ENCODE measurements around the gene TRIP12.

- TF ChIP-seq EZH2 (IDR thresholded peaks at IDR 0.05; ENCODE audit: borderline replicate concordance, insufficient read depth, low read depth, low read length, poor library complexity, severe bottlenecking), result no peak
- no peak for TF ChIP-seq CTCF (IDR thresholded peaks at IDR 0.05)
Measured at GRCh38 chr2:229857634-229858033, 64.2 kb downstream of the TRIP12 start.
